Activated naive CD4-positive, alpha-beta T cell (primary cell): ENCODE data around the gene FAAP20.
A peak's percentile ranks its signal among the peaks of the same experiment; 100 is the strongest.

Experiments
- DNase-seq, 4 experiments: peaks; one replicate each; lab custom pipeline; 2025; lab: John Stamatoyannopoulos, UW

Gene FAAP20

DNA sequence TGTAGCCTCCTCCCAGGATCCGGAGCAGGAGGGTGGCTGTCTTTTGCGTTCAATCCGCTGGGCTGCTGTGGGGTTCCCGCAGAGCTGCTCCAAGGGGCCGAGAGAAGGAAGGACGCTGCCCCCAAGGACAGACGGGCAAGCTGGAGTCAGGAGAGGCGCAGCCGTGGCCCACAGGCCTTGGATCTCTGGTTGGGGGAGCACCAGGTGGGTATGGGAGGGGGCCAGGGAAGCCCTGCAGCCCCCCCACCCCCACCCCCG, 17.6 kb upstream of the FAAP20 start:
- no peak for DNase-seq

DNA sequence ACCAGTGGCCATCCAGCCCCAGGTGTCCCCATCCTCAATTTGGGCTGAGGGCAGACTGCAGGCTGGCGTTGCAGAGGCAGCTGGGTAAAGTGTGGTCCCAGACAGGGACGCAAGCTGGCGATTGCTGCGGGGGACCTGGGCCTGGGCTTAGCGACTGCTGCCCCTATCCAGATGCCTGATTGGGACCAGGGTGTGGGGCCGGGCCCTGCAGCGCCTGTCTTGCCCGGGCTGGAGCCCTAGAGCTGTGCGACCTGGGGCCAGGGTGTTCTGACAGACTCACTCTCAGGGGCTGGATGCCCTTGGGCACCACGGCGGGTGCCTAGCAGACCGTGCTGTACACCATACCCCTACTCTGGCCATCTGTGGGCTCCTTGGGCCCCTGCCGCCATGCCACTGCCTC, 16.2 kb upstream of the FAAP20 start:
- no peak for DNase-seq

DNA sequence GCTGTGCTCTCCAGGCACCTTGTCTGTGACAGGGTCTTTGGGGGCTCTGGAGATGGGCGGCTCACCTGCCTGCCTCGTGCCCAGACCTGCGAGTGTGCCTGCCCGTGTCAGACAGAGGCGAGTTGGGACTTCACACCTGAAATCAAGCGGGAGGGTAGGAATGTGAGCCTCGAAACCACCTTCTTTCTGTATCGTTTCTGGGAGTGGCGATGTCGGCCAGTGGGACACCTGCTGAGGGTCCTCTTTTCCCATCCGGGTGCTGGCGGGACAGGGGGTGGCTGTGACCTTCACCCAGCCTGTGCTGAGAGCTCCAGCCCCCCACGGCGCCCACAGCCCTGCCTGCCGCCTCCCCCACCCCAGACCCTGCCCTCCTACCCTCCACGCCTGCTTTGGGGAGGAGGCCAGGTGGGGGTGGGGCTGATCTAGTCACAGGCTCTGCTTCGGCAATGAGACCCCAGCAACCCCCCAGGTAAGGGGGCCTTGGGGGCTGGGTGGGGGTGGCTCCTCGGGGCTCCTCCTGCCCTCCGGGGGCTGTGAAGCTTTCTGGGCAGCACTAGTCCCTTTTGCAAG, 15.6 kb upstream of the FAAP20 start:
- DNase-seq: no peak

GRCh38 chr1:2209400-2210083, 15.0 kb upstream of the FAAP20 start:
- no peak for DNase-seq

DNA sequence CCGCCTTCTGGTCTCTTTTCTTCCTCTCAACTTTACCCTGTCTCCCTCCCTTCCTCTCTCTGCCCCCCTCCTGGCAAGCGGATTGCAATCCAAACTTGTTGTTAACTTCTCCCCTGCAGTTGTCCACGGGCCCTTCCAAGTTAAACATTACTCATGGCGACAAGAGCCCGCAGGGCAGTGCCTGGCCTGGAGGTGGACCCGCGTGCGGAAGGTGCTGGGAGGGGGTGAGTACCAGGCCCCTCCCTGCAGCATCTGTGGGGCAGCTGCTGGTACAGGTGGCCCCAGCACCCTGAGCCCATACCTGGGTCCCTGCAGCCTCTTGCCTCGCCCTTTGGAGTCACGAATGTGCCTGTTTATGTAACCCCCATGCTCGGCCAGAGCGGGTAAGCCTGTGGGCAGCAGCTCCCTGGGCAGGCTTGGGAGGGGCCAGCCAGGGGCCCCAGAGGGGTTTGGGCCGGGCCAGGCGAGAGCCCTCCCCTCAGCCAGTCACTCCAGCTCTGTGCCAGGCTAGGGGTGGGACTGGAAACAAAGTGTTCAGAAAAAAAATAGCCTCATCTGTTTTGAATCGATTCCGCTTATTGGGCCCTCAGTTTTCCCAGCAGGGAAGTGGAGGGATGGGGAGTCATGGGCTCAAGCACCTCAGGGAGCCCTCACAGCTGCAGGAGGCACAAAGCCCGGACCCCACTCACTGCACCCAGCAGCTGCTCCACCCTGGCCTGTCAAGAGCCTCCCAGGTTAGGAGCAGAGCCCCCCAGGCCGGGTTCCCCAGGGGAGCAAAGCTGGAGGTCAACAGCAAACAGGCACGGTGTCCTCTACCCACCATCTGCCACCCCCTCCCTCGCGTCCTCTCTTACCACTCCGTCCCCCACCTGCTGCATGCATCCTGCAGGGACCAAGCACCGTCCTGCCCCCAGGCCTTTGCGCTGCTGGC, 14.0 kb upstream of the FAAP20 start:
- DNase-seq: no peak

GRCh38 chr1:2206813-2207487, 12.4 kb upstream of the FAAP20 start:
- no peak for DNase-seq

- DNase-seq: peak in 2 of 4 experiments; percentile 72 to 95
Observed at GRCh38 chr1:2205191-2205952, 10.8 kb upstream of the FAAP20 start.

DNA sequence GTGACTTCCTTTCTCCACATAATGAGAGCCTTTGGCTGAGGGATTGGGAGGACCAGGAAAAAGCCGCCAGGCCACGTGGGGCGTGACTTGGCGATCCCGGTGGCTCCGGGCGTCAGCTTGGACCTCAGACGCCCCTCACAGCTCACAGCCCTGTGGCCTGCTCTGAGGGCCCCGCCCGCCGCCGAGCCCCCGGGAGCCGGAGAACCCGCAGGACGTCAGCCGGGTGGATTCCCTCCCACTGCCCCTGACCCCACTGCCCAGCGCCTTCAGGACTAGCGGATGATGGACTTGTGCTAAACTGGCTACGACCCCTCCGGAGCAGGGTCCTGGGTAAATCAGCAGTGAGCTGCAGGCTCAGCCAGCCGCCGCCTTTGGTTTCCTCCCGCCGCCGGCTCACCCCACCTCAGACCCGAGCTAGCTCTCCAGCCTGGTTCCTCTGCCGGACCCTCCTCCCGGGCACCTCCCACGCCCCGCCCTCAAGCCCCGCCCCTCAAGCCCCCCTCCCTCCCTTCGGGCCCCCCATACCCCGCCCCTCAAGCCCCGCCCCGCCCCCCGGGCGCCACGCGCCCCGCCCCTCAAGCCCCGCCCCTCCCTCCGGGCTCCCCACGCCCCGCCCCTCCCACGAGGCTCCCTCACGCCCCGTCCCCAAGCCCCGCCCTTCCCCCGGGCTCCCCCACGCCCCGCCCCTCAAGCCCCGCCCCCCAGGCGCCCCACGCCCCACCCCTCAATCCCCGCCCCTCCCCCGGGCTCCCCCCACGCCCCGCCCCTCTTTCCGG, 10.0 kb upstream of the FAAP20 start:
- DNase-seq: peak in 2 of 4 experiments; percentile 70 to 96

GRCh38 chr1:2203671-2204414, 9.3 kb upstream of the FAAP20 start:
- no peak for DNase-seq

GRCh38 chr1:2202843-2203601, 8.4 kb upstream of the FAAP20 start:
- no peak for DNase-seq

DNA sequence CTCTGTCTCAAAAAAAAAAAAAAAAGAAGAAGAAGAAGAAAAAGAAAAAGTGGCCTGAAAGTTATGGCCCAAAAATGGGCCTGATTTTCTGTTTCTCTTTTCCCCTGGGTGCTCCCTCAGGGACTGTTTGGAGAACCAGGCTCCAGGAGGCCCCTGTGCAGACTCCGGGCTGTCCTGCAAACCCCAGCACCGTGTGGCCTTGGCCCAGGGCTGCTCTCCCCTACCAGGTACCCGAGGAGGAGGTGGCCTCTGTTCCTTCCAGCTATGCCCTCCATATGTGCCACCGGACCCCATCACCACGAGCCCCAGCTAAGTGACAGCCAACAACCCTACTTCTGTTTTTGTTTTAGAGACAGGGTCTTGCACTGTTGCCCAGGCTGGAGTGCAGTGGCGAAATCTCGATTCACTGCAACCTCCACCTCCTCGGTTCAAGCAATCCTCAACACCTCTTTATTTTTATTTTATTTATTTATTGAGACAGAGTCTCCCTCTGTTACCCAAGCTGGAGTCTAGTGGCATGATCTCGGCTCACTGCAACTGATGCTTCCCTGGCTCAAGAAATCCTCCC, 7.5 kb upstream of the FAAP20 start:
- no peak for DNase-seq

DNA sequence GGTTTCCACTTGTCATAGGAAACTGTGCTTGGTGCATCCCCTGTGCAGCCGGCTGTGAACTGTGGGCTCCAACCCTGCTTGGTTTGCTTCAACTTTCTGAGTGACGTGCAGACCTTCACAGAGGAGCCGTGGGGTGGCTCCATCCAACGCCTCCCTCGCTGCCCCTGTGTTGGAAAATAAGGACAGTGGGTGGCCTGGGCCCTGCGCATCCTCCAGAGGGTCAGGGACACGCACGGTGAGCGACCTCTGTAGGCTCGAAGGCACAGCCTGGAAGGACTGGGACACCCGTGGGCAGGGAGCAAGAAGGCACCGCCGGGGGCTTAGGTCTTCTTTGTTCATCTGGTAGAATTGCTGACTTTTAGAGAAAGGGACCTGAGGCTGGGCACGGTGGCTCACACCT, 6.5 kb upstream of the FAAP20 start:
- no peak for DNase-seq

- no peak for DNase-seq
Observed at GRCh38 chr1:2200308-2200943, 5.9 kb upstream of the FAAP20 start.

DNA sequence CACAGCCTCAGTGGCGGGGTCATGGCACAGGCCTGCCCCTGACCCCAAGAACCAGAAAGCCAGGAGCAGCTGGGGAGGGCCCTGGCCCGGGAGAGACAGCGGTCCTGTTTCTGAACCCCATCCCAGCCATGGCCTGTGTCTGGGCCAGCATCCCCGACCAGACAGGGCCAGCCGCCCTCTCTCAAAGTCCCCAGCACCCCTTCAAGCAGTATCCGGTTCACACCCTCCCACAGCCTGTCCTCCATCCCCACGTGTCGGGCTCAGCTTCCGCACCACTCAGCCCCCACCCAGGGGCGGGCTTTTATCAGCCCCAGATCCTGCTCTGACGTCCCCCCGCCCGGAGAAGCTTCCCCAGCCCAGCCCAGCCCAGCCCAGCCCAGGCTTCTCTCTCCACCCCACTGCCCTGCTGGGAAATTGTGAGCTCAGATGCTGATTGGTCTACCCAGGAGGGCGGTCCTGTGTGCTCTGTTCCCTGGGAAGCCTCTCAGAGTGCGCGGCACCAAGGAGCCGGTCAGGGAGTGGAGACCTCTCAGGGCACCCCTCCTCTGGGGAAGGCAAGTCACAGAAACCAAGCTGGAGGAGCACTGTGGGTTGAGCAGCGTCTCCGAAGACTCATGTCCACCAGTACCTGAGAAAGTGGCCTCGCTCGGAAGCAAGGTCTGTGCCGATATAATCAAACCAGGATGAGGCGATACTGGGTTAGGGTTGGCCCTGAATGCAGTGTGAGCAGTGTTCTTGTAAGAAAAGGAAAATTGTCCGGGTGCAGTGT, 4.7 kb upstream of the FAAP20 start:
- DNase-seq: peak; percentile 26 to 70 (median 46)

GRCh38 chr1:2198571-2198970, 4.0 kb upstream of the FAAP20 start:
- no peak for DNase-seq

DNA sequence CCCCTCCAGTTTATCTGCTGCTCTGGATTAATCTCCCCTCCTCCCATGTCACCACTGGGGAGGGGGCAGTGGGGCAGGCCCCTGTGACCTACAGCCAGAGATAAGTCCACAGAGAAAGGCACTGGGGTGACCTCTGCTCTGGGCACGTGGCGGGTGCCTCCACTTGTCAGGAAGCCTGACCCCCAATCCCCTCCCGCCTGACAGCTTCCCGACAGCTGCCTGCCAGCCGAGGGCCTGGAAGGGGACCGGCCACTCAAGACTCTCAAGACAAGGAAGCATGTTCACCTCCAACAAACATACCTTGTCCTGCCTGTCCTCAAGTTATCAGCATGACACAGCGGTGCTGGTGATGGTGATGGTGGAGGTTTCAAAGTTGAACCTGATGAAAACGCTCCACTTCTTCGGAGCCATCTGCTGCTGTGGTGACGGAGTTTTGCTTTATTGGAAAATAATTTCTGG, 3.2 kb upstream of the FAAP20 start:
- no peak for DNase-seq

DNA sequence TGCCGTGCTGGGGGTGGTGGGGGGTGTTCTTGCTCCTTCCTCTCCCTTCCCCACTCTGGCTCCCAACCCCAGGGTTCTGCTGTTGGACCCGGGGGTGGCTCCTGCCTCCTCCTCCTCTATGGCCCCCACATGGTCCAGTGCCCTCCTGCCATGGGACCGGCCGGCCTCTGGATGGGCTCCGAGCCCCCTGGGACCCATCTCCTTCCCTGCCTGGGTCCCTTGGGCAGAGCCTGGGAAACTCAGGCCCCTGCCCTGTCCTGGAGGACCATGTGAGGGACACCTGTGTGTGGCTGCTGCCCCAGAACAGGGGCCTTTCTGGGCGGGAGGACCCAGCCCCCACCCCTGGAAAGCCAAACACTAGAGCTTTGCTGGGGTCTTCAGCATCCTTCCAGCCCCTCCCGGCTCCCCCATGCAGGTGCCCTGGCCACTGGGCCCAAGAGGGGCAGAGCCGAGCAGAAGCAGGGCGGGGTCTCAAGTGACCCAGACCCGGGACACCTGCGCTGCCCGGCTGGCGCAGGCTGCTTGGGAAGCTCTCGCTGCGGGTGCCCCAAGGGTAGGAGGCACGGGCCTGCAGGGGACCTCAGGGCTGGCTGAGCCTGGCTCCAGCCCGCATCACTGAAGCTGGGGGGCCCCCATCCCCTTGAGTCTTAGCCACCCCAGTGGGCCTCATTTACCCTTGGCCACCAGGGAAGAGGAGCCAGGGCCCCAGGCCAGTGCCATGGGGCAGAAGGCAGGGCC, 2.5 kb upstream of the FAAP20 start:
- no peak for DNase-seq
